Subcutaneous adipose tissue (tissue), 4 donors: ENCODE data around the gene DISC1. TPM values are rescaled to one million over a fixed set of nuclear protein-coding genes. Genes with fewer than 3 reads are reported as not detected.

Experiments used
- CTCF ChIP-seq: fragments of 450-650 bp; IDR thresholded peaks from one replicate; pipeline ENCODE4 v1.5.1; 2016; ENCODE audit warnings: low read depth, mild to moderate bottlenecking, control low read depth, antibody characterized with exemption, moderate library complexity
- total RNA-seq, 4 donors: library from RNA; depleted of rRNA; stranded (reverse); fragments of >200 nt; gene quantifications; one replicate each; pipeline ENCODE4 v1.1.0, GENCODE V29; 2016

Gene DISC1
- total RNA-seq, 4 donors from 2014 or later, result 9.8 to 21.6 (median 19.7) TPM

GRCh38 chr1:231923491-231924041 is 297.0 kb downstream of the DISC1 start:
- no peak for TF ChIP-seq CTCF

- TF ChIP-seq CTCF, result no peak
Measured at GRCh38 chr1:231924180-231924579, 297.6 kb downstream of the DISC1 start.

- no peak for TF ChIP-seq CTCF
Measured at GRCh38 chr1:231925864-231926263, 299.3 kb downstream of the DISC1 start.

GRCh38 chr1:231926340-231926739 is 299.8 kb downstream of the DISC1 start:
- TF ChIP-seq CTCF, result no peak

- no peak for TF ChIP-seq CTCF
Measured at GRCh38 chr1:231926933-231927332, 300.3 kb downstream of the DISC1 start.

- no peak for TF ChIP-seq CTCF
Measured at GRCh38 chr1:231927431-231927830, 300.8 kb downstream of the DISC1 start.

GRCh38 chr1:231929311-231929710 is 302.7 kb downstream of the DISC1 start:
- TF ChIP-seq CTCF, result no peak
